Endodermal cell (in vitro differentiated cells): Measurements from ENCODE around the gene GPR161. TPM values are rescaled to one million over a fixed set of nuclear protein-coding genes. Genes with fewer than 3 reads are reported as not detected.

Experiments used
- DNase-seq: peaks from one replicate; pipeline ENCODE4 v3.0.0-alpha.2; 2017
- H3K27ac ChIP-seq: 2 replicates; pipeline ENCODE4 v1.5.1; 2013; ENCODE audit warnings: mild to moderate bottlenecking, low read depth, low read length, moderate library complexity
- H3K27me3 ChIP-seq: 2 replicates; pipeline ENCODE4 v1.6.1; 2013; ENCODE audit warnings: mild to moderate bottlenecking, low read length, moderate library complexity; ENCODE audit not compliant: insufficient read depth, control insufficient read depth, poor library complexity, severe bottlenecking
- H3K36me3 ChIP-seq: 2 replicates; pipeline ENCODE4 v1.7.0; 2013; ENCODE audit warnings: mild to moderate bottlenecking, low read length, moderate library complexity; ENCODE audit not compliant: control insufficient read depth, insufficient read depth
- H3K4me1 ChIP-seq: one replicate; pipeline ENCODE4 v1.7.0; 2013; ENCODE audit warnings: low read length; ENCODE audit not compliant: control insufficient read depth, insufficient read depth
- H3K4me3 ChIP-seq: 2 replicates; pipeline ENCODE4 v1.5.1; 2013; ENCODE audit warnings: mild to moderate bottlenecking, low read length, moderate library complexity
- H3K9ac ChIP-seq: 2 replicates; pipeline ENCODE4 v1.6.1; 2013; ENCODE audit warnings: mild to moderate bottlenecking, low read length, moderate library complexity; ENCODE audit not compliant: poor library complexity, severe bottlenecking; ENCODE audit errors: extremely low read depth
- H3K9me3 ChIP-seq: 2 replicates; pipeline ENCODE4 v1.6.1; 2013; ENCODE audit warnings: mild to moderate bottlenecking, low read length, moderate library complexity; ENCODE audit not compliant: control insufficient read depth
- H3K27ac Mint-ChIP-seq: 2 replicates; pipeline ENCODE4 v1.8.0; 2020; ENCODE audit warnings: mixed read lengths
- H3K27me3 Mint-ChIP-seq: 2 replicates; pipeline ENCODE4 v1.8.0; 2021; ENCODE audit warnings: mild to moderate bottlenecking, mixed read lengths; ENCODE audit not compliant: insufficient read depth
- H3K36me3 Mint-ChIP-seq: 2 replicates; pipeline ENCODE4 v1.8.0; 2020; ENCODE audit warnings: low read depth, mixed read lengths
- H3K4me1 Mint-ChIP-seq: 2 replicates; pipeline ENCODE4 v1.8.0; 2020; ENCODE audit warnings: mixed read lengths
- H3K4me3 Mint-ChIP-seq: 2 replicates; pipeline ENCODE4 v1.8.0; 2020; ENCODE audit warnings: mild to moderate bottlenecking, moderate library complexity, mixed read lengths
- H3K9me3 Mint-ChIP-seq: 2 replicates; pipeline ENCODE4 v1.8.0; 2020; ENCODE audit warnings: mild to moderate bottlenecking, mixed read lengths
- WGBS, 2 experiments: methylation state at CpG; one replicate each; pipeline versions ENCODE4 v1.1.5 to v1.1.7; 2013; ENCODE audit warnings: missing lambda C conversion rate in 2 of 2, mixed read lengths in 1 of 2; ENCODE audit not compliant: insufficient coverage in 1 of 2, insufficient read length in 1 of 2; 5-methylcytosine and 5-hydroxymethylcytosine counted together
- total RNA-seq, 2 donors: library from RNA; stranded (reverse); fragmentation: NEBNext Ultra II Directional in 1 of 2; extraction: Animal tissue kit (Norgen Biotek cat#: 25700) in 1 of 2; gene quantifications; 2 replicates in 1 of 2; 3 replicates in 1 of 2; pipeline ENCODE4 v1.2.1, GENCODE V29; 2021
- TF ChIP-seq, protein P1 (sequence below): fragments of 200-600 bp; sonication (generic); conservative IDR thresholded peaks from 2 replicates; pipeline ENCODE4 v1.5.0; 2021; ENCODE audit warnings: antibody characterized with exemption, mild to moderate bottlenecking

Gene GPR161
- total RNA-seq, 2 donors from 2014 or later = 24.0 to 26.6 TPM

GRCh38 chr1:168093616-168094015 lies 43.1 kb downstream of the GPR161 start:
- WGBS, 2 experiments = 94 to 100% methylated on average over 2 to 4 of the region's 4 CpGs
- TF ChIP-seq, protein P1, sequence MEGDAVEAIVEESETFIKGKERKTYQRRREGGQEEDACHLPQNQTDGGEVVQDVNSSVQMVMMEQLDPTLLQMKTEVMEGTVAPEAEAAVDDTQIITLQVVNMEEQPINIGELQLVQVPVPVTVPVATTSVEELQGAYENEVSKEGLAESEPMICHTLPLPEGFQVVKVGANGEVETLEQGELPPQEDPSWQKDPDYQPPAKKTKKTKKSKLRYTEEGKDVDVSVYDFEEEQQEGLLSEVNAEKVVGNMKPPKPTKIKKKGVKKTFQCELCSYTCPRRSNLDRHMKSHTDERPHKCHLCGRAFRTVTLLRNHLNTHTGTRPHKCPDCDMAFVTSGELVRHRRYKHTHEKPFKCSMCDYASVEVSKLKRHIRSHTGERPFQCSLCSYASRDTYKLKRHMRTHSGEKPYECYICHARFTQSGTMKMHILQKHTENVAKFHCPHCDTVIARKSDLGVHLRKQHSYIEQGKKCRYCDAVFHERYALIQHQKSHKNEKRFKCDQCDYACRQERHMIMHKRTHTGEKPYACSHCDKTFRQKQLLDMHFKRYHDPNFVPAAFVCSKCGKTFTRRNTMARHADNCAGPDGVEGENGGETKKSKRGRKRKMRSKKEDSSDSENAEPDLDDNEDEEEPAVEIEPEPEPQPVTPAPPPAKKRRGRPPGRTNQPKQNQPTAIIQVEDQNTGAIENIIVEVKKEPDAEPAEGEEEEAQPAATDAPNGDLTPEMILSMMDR = no peak
- Histone ChIP-seq H3K36me3 (peaks cover 66% of the 10 kb centered on the region), H3K4me3 (no peak overlapping the region), H3K27ac (no peak overlapping the region), H3K9me3 (no peaks in the 10 kb centered on the region), H3K27me3 (no peaks in the 10 kb centered on the region), H3K4me1 (peaks cover 18% of the 10 kb centered on the region), H3K9ac (no peak overlapping the region)
- DNase-seq = peak; percentile 41
- Mint-ChIP-seq H3K36me3 (peaks cover 41% of the 10 kb centered on the region), H3K9me3 (no peaks in the 10 kb centered on the region), H3K27ac (no peak overlapping the region), H3K4me3 (no peak overlapping the region), H3K4me1 (peaks cover 8% of the 10 kb centered on the region), H3K27me3 (no peaks in the 10 kb centered on the region)

- 92 to 97% methylated on average over 12 to 16 of the region's 16 CpGs for WGBS, 2 experiments
- H3K4me3 ChIP-seq = no peak overlapping the region
- H3K9ac ChIP-seq = no peak overlapping the region
- TF ChIP-seq, protein P1 = peak; percentile 72
- peaks cover 68% of the 10 kb centered on the region for H3K36me3 ChIP-seq
- H3K4me3 Mint-ChIP-seq = no peak overlapping the region
- H3K27me3 Mint-ChIP-seq = no peaks in the 10 kb centered on the region
- H3K9me3 ChIP-seq = no peaks in the 10 kb centered on the region
- peak; percentile 68 for DNase-seq
- no peaks in the 10 kb centered on the region for H3K9me3 Mint-ChIP-seq
- H3K36me3 Mint-ChIP-seq = peaks cover 43% of the 10 kb centered on the region
- no peak overlapping the region for H3K27ac Mint-ChIP-seq
- no peaks in the 10 kb centered on the region for H3K27me3 ChIP-seq
- H3K4me1 Mint-ChIP-seq = peaks cover 16% of the 10 kb centered on the region
- peaks cover 23% of the 10 kb centered on the region for H3K4me1 ChIP-seq
- no peak overlapping the region for H3K27ac ChIP-seq
Observed at GRCh38 chr1:168092566-168093355, 44.0 kb downstream of the GPR161 start.

- peak; percentile 38 for DNase-seq
- no peak overlapping the region for H3K9ac ChIP-seq
- Mint-ChIP-seq H3K36me3 (peaks cover 42% of the 10 kb centered on the region), H3K4me3 (no peak overlapping the region), H3K27ac (no peak overlapping the region), H3K27me3 (no peaks in the 10 kb centered on the region), H3K4me1 (peaks cover 22% of the 10 kb centered on the region), H3K9me3 (no peaks in the 10 kb centered on the region)
- no peaks in the 10 kb centered on the region for H3K27me3 ChIP-seq
- peaks cover 28% of the 10 kb centered on the region for H3K4me1 ChIP-seq
- H3K36me3 ChIP-seq = peaks cover 68% of the 10 kb centered on the region
- TF ChIP-seq, protein P1 = no peak
- H3K27ac ChIP-seq = no peak overlapping the region
- H3K4me3 ChIP-seq = no peak overlapping the region
- H3K9me3 ChIP-seq = no peaks in the 10 kb centered on the region
- 93 to 94% methylated on average over 5 to 8 of the region's 8 CpGs for WGBS, 2 experiments
Observed at GRCh38 chr1:168091720-168092550, 44.8 kb downstream of the GPR161 start.
